HepG2 (cell line): ENCODE data around the gene TUBG1. TPM values are rescaled to one million over a fixed set of nuclear protein-coding genes. Genes with fewer than 3 reads are reported as not detected.

Experiments
- CCDC6 ChIP-seq: sonication (generic); formaldehyde crosslinking; IDR thresholded peaks from 2 replicates; pipeline ENCODE4 v1.8.1; 2022; ENCODE audit warnings: mild to moderate bottlenecking, missing genetic modification reagents, moderate library complexity
- DDIT3 ChIP-seq: sonication (generic); formaldehyde crosslinking; IDR thresholded peaks from 2 replicates; pipeline ENCODE4 v1.4.0; 2020; ENCODE audit warnings: mild to moderate bottlenecking, missing genetic modification reagents
- DRAP1 ChIP-seq: IDR thresholded peaks from 2 replicates; pipeline ENCODE4 v1.6.1; 2016; ENCODE audit warnings: missing genetic modification reagents, missing compliant biosample characterization
- GATAD2A ChIP-seq: IDR thresholded peaks from 2 replicates; pipeline ENCODE4 v1.6.1; 2016
- GZF1 ChIP-seq: sonication (generic); formaldehyde crosslinking; IDR thresholded peaks from 2 replicates; pipeline ENCODE4 v1.5.1; 2020; ENCODE audit warnings: mild to moderate bottlenecking, missing genetic modification reagents
- HDAC1 ChIP-seq: sonication (generic); formaldehyde crosslinking; IDR thresholded peaks from 2 replicates; pipeline ENCODE4 v1.5.1; 2020; ENCODE audit warnings: mild to moderate bottlenecking, missing genetic modification reagents
- HMGXB4 ChIP-seq, 2 experiments: sonication (generic) in 1 of 2; formaldehyde crosslinking in 1 of 2; IDR thresholded peaks; 2 replicates each; pipeline versions ENCODE4 v1.4.0 to v1.6.1; 2018 to 2020; ENCODE audit warnings: missing genetic modification reagents in 2 of 2, borderline replicate concordance in 1 of 2, low read depth in 1 of 2, mild to moderate bottlenecking in 1 of 2, missing biosample characterization in 1 of 2
- MIER2 ChIP-seq: IDR thresholded peaks from 2 replicates; pipeline ENCODE4 v1.6.1; 2016; ENCODE audit warnings: missing biosample characterization, missing genetic modification reagents
- PITX1 ChIP-seq: sonication (generic); formaldehyde crosslinking; IDR thresholded peaks from 2 replicates; pipeline ENCODE4 v1.5.1; 2020; ENCODE audit warnings: mild to moderate bottlenecking, missing genetic modification reagents
- RNF2 ChIP-seq: fragments of 450-650 bp; conservative IDR thresholded peaks from 2 replicates; pipeline ENCODE4 v1.6.1; 2016; ENCODE audit warnings: low read depth
- SRY ChIP-seq: sonication (generic); formaldehyde crosslinking; IDR thresholded peaks from 2 replicates; pipeline ENCODE4 v1.8.0; 2022; ENCODE audit warnings: mild to moderate bottlenecking, missing genetic modification reagents
- ZBTB38 ChIP-seq: sonication (generic); formaldehyde crosslinking; IDR thresholded peaks from 2 replicates; pipeline ENCODE4 v1.5.1; 2020; ENCODE audit warnings: mild to moderate bottlenecking, missing genetic modification reagents
- ZNF263 ChIP-seq: sonication (generic); formaldehyde crosslinking; IDR thresholded peaks from 2 replicates; pipeline ENCODE4 v1.4.0; 2020; ENCODE audit warnings: missing genetic modification reagents
- ZNF354B ChIP-seq: sonication (generic); formaldehyde crosslinking; IDR thresholded peaks from 2 replicates; pipeline ENCODE4 v1.8.0; 2022; ENCODE audit warnings: mild to moderate bottlenecking, missing genetic modification reagents
- ZNF660 ChIP-seq: sonication (generic); formaldehyde crosslinking; IDR thresholded peaks from 2 replicates; pipeline ENCODE4 v1.5.1; 2020; ENCODE audit warnings: mild to moderate bottlenecking, low read depth, missing genetic modification reagents, borderline replicate concordance
- polyA plus RNA-seq, 8 experiments: library from polyadenylated mRNA; depleted of rRNA in 3 of 8; stranded (reverse) in 7 of 8; unstranded in 1 of 8; fragments of >200 nt; fragmentation: Illumina TruSeq in 4 of 8; extraction: Trizol in 4 of 8; gene quantifications; 2 replicates each; pipeline versions ENCODE4 v1.2.1 to v1.2.3, GENCODE V29; 2011 to 2016; ENCODE audit warnings: low read depth in 4 of 8, missing spikeins in 1 of 8, mixed read lengths in 1 of 8; ENCODE audit not compliant: insufficient read depth in 1 of 8
- total RNA-seq, 5 experiments: library from RNA; depleted of rRNA; stranded (reverse); fragments of >200 nt; fragmentation: Illumina TruSeq; extraction: Trizol; gene quantifications; 2 replicates each; pipeline ENCODE4 v1.2.3, GENCODE V29; 2016; ENCODE audit warnings: low read depth in 1 of 5
- TF ChIP-seq, protein P1 (sequence below): sonication (generic); formaldehyde crosslinking; IDR thresholded peaks from one replicate; pipeline ENCODE4 v1.5.1; 2020; ENCODE audit warnings: mild to moderate bottlenecking, missing genetic modification reagents; ENCODE audit errors: not compliant biosample characterization
- TF ChIP-seq, protein P2 (sequence below): sonication (generic); formaldehyde crosslinking; IDR thresholded peaks from 2 replicates; pipeline ENCODE4 v1.5.0; 2020; ENCODE audit warnings: mild to moderate bottlenecking, missing genetic modification reagents

The TUBG1 gene
- total and polyA plus RNA-seq, 2 of the 13 experiments (the other 11 are each of a cell fraction or from before 2014, with no cell fraction given): 74.1 to 137 TPM

- TF ChIP-seq, protein P1, sequence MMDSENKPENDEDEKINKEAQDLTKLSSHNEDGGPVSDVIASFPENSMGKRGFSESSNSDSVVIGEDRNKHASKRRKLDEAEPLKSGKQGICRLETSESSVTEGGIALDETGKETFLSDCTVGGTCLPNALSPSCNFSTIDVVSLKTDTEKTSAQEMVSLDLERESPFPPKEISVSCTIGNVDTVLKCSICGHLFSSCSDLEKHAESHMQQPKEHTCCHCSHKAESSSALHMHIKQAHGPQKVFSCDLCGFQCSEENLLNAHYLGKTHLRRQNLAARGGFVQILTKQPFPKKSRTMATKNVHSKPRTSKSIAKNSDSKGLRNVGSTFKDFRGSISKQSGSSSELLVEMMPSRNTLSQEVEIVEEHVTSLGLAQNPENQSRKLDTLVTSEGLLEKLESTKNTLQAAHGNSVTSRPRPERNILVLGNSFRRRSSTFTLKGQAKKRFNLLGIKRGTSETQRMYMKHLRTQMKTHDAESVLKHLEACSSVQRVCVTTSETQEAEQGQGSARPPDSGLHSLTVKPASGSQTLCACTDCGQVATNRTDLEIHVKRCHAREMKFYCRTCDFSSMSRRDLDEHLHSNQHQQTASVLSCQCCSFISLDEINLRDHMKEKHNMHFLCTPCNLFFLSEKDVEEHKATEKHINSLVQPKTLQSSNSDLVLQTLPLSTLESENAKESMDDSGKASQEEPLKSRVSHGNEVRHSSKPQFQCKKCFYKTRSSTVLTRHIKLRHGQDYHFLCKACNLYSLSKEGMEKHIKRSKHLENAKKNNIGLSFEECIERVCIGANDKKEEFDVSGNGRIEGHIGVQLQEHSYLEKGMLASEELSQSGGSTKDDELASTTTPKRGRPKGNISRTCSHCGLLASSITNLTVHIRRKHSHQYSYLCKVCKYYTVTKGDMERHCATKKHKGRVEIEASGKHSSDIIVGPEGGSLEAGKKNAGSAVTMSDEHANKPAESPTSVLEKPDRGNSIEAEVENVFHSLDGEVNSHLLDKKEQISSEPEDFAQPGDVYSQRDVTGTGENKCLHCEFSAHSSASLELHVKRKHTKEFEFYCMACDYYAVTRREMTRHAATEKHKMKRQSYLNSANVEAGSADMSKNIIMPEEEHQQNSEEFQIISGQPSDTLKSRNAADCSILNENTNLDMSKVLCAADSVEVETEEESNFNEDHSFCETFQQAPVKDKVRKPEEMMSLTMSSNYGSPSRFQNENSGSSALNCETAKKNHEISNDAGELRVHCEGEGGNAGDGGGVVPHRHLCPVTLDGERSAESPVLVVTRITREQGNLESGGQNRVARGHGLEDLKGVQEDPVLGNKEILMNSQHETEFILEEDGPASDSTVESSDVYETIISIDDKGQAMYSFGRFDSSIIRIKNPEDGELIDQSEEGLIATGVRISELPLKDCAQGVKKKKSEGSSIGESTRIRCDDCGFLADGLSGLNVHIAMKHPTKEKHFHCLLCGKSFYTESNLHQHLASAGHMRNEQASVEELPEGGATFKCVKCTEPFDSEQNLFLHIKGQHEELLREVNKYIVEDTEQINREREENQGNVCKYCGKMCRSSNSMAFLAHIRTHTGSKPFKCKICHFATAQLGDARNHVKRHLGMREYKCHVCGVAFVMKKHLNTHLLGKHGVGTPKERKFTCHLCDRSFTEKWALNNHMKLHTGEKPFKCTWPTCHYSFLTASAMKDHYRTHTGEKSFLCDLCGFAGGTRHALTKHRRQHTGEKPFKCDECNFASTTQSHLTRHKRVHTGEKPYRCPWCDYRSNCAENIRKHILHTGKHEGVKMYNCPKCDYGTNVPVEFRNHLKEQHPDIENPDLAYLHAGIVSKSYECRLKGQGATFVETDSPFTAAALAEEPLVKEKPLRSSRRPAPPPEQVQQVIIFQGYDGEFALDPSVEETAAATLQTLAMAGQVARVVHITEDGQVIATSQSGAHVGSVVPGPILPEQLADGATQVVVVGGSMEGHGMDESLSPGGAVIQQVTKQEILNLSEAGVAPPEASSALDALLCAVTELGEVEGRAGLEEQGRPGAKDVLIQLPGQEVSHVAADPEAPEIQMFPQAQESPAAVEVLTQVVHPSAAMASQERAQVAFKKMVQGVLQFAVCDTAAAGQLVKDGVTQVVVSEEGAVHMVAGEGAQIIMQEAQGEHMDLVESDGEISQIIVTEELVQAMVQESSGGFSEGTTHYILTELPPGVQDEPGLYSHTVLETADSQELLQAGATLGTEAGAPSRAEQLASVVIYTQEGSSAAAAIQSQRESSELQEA: peak; percentile 97
- TF ChIP-seq HMGXB4 (CRISPR knock-in tag; IDR thresholded peaks at IDR 0.05; ENCODE audit: borderline replicate concordance in 1 of 2, low read depth in 1 of 2) (peak; percentile 61 to 90; a peak in 3 of 4 replicates), GZF1 (CRISPR knock-in tag) (no peak), ZNF660 (no peak), ZNF263 (CRISPR knock-in tag) (no peak), SRY (CRISPR knock-in tag) (no peak; the same call in 1 of the 2 replicates), HDAC1 (CRISPR knock-in tag) (peak; percentile 78), RNF2 (0 out of 2 replicates have a peak, but pooled peaks have one; percentile 12), CCDC6 (no peak; the same call in 1 of the 2 replicates), DRAP1 (CRISPR knock-in tag) (peak; percentile 86), DDIT3 (no peak), PITX1 (CRISPR knock-in tag) (peak; percentile 74), GATAD2A (no peak; the same call in 1 of the 2 replicates), MIER2 (CRISPR knock-in tag) (no peak), ZNF354B (0 out of 2 replicates have a peak, but pooled peaks have one; percentile 14), ZBTB38 (CRISPR knock-in tag) (peak; percentile 30; the same call in 1 of the 2 replicates)
- TF ChIP-seq, protein P2, sequence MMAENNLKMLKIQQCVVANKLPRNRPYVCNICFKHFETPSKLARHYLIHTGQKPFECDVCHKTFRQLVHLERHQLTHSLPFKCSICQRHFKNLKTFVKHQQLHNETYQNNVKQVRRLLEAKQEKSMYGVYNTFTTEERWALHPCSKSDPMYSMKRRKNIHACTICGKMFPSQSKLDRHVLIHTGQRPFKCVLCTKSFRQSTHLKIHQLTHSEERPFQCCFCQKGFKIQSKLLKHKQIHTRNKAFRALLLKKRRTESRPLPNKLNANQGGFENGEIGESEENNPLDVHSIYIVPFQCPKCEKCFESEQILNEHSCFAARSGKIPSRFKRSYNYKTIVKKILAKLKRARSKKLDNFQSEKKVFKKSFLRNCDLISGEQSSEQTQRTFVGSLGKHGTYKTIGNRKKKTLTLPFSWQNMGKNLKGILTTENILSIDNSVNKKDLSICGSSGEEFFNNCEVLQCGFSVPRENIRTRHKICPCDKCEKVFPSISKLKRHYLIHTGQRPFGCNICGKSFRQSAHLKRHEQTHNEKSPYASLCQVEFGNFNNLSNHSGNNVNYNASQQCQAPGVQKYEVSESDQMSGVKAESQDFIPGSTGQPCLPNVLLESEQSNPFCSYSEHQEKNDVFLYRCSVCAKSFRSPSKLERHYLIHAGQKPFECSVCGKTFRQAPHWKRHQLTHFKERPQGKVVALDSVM (CRISPR knock-in tag): peak; percentile 45; the same call in 1 of the 2 replicates
These were observed at the start of gene TUBG1, which contains the start of gene RETREG3 (continued) for GRCh38 chr17:42609182-42609813.
